WTC11 (cell line): ENCODE data around the gene CMC2. TPM values are rescaled to one million over a fixed set of nuclear protein-coding genes. Genes with fewer than 3 reads are reported as not detected.
A peak's percentile ranks its signal among the peaks of the same experiment; 100 is the strongest.

Experiments used
- ATAC-seq: fragments of 200-7000 bp; cut with Tn5 transposase; 2 replicates; pipeline ENCODE4 v1.10.0; 2021; ENCODE audit warnings: mild to moderate bottlenecking, moderate library complexity
- CTCF ChIA-PET: fragments of 300-600 bp; sonication (Branson Sonifier 250); formaldehyde crosslinking; loops from one replicate; lab custom pipeline; 2021; ENCODE audit warnings: antibody characterized with exemption; lab: Charles Lee
- POLR2A ChIA-PET: fragments of 350-600 bp; sonication (Branson Sonifier 250); formaldehyde crosslinking; loops from one replicate; lab custom pipeline; 2021; ENCODE audit warnings: antibody characterized with exemption; lab: Charles Lee
- DNase-seq: peaks from one replicate; pipeline ENCODE4 v3.0.0; 2021; ENCODE audit warnings: low spot score
- H3K27ac Mint-ChIP-seq: 2 replicates; pipeline ENCODE4 v1.8.0; 2021; ENCODE audit warnings: mixed read lengths
- H3K27me3 Mint-ChIP-seq: 2 replicates; pipeline ENCODE4 v1.8.0; 2021; ENCODE audit warnings: low read depth, mild to moderate bottlenecking, moderate library complexity, mixed read lengths
- H3K36me3 Mint-ChIP-seq: 2 replicates; pipeline ENCODE4 v1.8.0; 2021; ENCODE audit warnings: mixed read lengths
- H3K4me1 Mint-ChIP-seq: 2 replicates; pipeline ENCODE4 v1.8.0; 2022; ENCODE audit warnings: mixed read lengths
- H3K4me3 Mint-ChIP-seq: 2 replicates; pipeline ENCODE4 v1.8.0; 2021; ENCODE audit warnings: mild to moderate bottlenecking, moderate library complexity, mixed read lengths
- H3K9me3 Mint-ChIP-seq: 2 replicates; pipeline ENCODE4 v1.8.0; 2021; ENCODE audit warnings: mixed read lengths
- CREM ChIP-seq: sonication (generic); formaldehyde crosslinking; IDR thresholded peaks from 2 replicates; pipeline ENCODE4 v1.8.1; 2022; ENCODE audit warnings: mild to moderate bottlenecking, missing genetic modification reagents, moderate library complexity
- ETV6 ChIP-seq: sonication (generic); formaldehyde crosslinking; IDR thresholded peaks from 2 replicates; pipeline ENCODE4 v1.8.1; 2022; ENCODE audit warnings: mild to moderate bottlenecking, missing genetic modification reagents
- FOXP1 ChIP-seq: sonication (generic); formaldehyde crosslinking; IDR thresholded peaks from 2 replicates; pipeline ENCODE4 v1.8.0; 2022; ENCODE audit warnings: missing genetic modification reagents, mild to moderate bottlenecking, moderate library complexity, borderline replicate concordance
- GABPB1 ChIP-seq: sonication (generic); formaldehyde crosslinking; IDR thresholded peaks from 2 replicates; pipeline ENCODE4 v1.8.1; 2023; ENCODE audit warnings: mild to moderate bottlenecking, missing genetic modification reagents
- IRF2 ChIP-seq: sonication (generic); formaldehyde crosslinking; IDR thresholded peaks from 2 replicates; pipeline ENCODE4 v1.8.0; 2022; ENCODE audit warnings: low read depth, missing genetic modification reagents, borderline replicate concordance
- JAZF1 ChIP-seq: fragments of 250-450 bp; sonication (Bioruptor Pico); IDR thresholded peaks from 2 replicates; pipeline ENCODE4 v1.9.0; 2021; ENCODE audit warnings: moderate library complexity, mild to moderate bottlenecking, inconsistent platforms
- SMAD4 ChIP-seq: sonication (generic); formaldehyde crosslinking; IDR thresholded peaks from 2 replicates; pipeline ENCODE4 v1.8.0; 2022; ENCODE audit warnings: mild to moderate bottlenecking, missing genetic modification reagents
- TCF7 ChIP-seq: sonication (generic); formaldehyde crosslinking; IDR thresholded peaks from 2 replicates; pipeline ENCODE4 v1.8.0; 2022; ENCODE audit warnings: mild to moderate bottlenecking, low read depth, missing genetic modification reagents, moderate library complexity
- TEAD1 ChIP-seq: sonication (generic); formaldehyde crosslinking; IDR thresholded peaks from 2 replicates; pipeline ENCODE4 v1.8.0; 2022; ENCODE audit warnings: mild to moderate bottlenecking, missing genetic modification reagents
- ZNF219 ChIP-seq: sonication (generic); formaldehyde crosslinking; IDR thresholded peaks from 2 replicates; pipeline ENCODE4 v1.8.0; 2023; ENCODE audit warnings: missing genetic modification reagents, mild to moderate bottlenecking, borderline replicate concordance
- total RNA-seq: library from RNA; stranded (reverse); gene quantifications from 3 replicates; pipeline ENCODE4 v1.2.3, GENCODE V29; 2021
- TF ChIP-seq, protein P1 (sequence below): sonication (generic); formaldehyde crosslinking; IDR thresholded peaks from 2 replicates; pipeline ENCODE4 v1.8.0; 2023; ENCODE audit warnings: missing genetic modification reagents, mild to moderate bottlenecking, borderline replicate concordance
- TF ChIP-seq, protein P2 (sequence below): sonication (generic); formaldehyde crosslinking; conservative IDR thresholded peaks from 2 replicates; pipeline ENCODE4 v1.8.1; 2023; ENCODE audit warnings: mild to moderate bottlenecking, low read depth, missing genetic modification reagents, moderate library complexity
- TF ChIP-seq, protein P3 (sequence below): fragments of 250-450 bp; sonication (Bioruptor Pico); IDR thresholded peaks from 2 replicates; pipeline ENCODE4 v1.9.0; 2021; ENCODE audit warnings: mild to moderate bottlenecking
- TF ChIP-seq, protein P4 (sequence below): sonication (generic); formaldehyde crosslinking; IDR thresholded peaks from 2 replicates; pipeline ENCODE4 v1.8.1; 2023; ENCODE audit warnings: mild to moderate bottlenecking, moderate library complexity, missing genetic modification reagents
- TF ChIP-seq, protein P5 (sequence below): sonication (generic); formaldehyde crosslinking; IDR thresholded peaks from 2 replicates; pipeline ENCODE4 v1.8.1; 2022; ENCODE audit warnings: mild to moderate bottlenecking, moderate library complexity, missing genetic modification reagents

CMC2 gene
- total RNA-seq, 1 experiment from 2014 or later: 78.9 TPM

DNA sequence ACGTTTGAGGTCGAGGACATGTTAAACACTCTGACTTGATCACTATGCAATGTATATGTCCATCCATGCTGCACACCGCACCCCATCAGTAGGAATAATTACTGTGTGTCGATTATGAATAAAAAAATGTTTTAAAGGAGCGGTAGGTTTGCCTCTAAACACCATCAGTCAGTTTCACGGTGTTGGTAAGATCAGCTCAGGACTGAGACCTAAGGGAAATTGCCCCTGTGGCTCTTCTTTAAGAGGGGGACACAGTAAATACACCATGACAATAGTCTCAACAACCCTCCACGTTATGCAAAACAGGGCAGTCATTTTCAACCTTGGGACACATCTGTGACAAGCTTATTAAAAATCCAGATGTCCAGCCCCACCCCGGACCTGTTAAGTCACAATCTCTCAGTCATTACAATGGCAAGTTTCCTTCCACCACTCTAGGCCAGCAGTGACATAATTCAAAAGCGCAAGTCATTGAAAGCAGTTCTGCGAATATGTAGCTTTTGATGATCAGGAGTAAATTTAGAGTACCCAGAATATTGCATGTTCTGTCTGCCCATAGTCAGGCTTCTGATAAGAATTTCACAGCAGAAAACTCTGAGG lies 30.2 kb upstream of the CMC2 start (continued):
- TF ChIP-seq, protein P1, sequence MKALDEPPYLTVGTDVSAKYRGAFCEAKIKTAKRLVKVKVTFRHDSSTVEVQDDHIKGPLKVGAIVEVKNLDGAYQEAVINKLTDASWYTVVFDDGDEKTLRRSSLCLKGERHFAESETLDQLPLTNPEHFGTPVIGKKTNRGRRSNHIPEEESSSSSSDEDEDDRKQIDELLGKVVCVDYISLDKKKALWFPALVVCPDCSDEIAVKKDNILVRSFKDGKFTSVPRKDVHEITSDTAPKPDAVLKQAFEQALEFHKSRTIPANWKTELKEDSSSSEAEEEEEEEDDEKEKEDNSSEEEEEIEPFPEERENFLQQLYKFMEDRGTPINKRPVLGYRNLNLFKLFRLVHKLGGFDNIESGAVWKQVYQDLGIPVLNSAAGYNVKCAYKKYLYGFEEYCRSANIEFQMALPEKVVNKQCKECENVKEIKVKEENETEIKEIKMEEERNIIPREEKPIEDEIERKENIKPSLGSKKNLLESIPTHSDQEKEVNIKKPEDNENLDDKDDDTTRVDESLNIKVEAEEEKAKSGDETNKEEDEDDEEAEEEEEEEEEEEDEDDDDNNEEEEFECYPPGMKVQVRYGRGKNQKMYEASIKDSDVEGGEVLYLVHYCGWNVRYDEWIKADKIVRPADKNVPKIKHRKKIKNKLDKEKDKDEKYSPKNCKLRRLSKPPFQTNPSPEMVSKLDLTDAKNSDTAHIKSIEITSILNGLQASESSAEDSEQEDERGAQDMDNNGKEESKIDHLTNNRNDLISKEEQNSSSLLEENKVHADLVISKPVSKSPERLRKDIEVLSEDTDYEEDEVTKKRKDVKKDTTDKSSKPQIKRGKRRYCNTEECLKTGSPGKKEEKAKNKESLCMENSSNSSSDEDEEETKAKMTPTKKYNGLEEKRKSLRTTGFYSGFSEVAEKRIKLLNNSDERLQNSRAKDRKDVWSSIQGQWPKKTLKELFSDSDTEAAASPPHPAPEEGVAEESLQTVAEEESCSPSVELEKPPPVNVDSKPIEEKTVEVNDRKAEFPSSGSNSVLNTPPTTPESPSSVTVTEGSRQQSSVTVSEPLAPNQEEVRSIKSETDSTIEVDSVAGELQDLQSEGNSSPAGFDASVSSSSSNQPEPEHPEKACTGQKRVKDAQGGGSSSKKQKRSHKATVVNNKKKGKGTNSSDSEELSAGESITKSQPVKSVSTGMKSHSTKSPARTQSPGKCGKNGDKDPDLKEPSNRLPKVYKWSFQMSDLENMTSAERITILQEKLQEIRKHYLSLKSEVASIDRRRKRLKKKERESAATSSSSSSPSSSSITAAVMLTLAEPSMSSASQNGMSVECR (CRISPR knock-in tag): no peak
- TF ChIP-seq GABPB1: no peak
- TF ChIP-seq ETV6 (CRISPR knock-in tag): no peak
- TF ChIP-seq SMAD4 (CRISPR knock-in tag): no peak
- TF ChIP-seq, protein P2, sequence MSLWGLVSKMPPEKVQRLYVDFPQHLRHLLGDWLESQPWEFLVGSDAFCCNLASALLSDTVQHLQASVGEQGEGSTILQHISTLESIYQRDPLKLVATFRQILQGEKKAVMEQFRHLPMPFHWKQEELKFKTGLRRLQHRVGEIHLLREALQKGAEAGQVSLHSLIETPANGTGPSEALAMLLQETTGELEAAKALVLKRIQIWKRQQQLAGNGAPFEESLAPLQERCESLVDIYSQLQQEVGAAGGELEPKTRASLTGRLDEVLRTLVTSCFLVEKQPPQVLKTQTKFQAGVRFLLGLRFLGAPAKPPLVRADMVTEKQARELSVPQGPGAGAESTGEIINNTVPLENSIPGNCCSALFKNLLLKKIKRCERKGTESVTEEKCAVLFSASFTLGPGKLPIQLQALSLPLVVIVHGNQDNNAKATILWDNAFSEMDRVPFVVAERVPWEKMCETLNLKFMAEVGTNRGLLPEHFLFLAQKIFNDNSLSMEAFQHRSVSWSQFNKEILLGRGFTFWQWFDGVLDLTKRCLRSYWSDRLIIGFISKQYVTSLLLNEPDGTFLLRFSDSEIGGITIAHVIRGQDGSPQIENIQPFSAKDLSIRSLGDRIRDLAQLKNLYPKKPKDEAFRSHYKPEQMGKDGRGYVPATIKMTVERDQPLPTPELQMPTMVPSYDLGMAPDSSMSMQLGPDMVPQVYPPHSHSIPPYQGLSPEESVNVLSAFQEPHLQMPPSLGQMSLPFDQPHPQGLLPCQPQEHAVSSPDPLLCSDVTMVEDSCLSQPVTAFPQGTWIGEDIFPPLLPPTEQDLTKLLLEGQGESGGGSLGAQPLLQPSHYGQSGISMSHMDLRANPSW (CRISPR knock-in tag): no peak
- TF ChIP-seq, protein P3, sequence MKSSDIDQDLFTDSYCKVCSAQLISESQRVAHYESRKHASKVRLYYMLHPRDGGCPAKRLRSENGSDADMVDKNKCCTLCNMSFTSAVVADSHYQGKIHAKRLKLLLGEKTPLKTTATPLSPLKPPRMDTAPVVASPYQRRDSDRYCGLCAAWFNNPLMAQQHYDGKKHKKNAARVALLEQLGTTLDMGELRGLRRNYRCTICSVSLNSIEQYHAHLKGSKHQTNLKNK (CRISPR knock-in tag): no peak
- no peak for TF ChIP-seq ZNF219 (CRISPR knock-in tag)
- no peak for TF ChIP-seq TCF7 (CRISPR knock-in tag)

DNA sequence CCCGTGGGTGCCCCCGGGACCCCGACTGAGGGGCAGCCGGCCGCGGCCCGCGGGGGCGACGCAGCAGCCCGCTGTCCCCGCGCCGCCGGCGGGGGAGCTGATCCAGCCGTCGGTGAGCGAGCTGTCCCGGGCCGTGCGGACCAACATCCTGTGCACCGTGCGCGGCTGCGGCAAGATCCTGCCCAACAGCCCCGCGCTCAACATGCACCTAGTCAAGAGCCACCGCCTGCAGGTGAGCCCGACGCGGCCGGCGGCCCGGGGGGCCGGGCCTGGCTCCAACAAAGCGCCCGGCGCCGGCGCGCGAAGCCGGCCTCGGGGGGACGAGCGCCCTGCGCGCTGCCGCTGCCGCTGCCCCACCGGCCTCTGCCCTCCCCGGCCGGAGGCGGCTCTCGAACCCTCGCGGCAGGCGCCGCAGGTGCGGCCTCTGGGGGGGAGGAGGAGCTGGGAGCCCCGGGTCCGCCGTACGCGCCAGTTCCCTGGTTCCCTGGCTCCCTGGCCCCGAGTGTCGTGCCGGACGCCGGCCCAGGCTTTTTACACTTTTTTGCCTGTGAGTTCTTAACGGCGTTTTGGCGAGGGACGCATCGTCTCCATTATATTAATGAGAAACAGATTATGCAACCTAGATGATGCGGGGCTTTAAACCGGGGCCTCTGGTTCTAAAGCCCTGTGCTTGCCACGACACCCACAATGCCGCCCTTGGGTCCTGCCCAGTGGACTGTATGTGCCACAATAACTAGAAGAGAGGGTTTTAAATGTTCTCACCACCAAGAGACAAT lies 29.5 kb upstream of the CMC2 start:
- peak overlapping the region; percentile 83 for H3K4me3 Mint-ChIP-seq
- no peak for TF ChIP-seq JAZF1 (CRISPR knock-in tag)
- TF ChIP-seq TEAD1 (CRISPR knock-in tag): 0 out of 2 replicates have a peak, but pooled peaks have one; percentile 27
- TF ChIP-seq, protein P4, sequence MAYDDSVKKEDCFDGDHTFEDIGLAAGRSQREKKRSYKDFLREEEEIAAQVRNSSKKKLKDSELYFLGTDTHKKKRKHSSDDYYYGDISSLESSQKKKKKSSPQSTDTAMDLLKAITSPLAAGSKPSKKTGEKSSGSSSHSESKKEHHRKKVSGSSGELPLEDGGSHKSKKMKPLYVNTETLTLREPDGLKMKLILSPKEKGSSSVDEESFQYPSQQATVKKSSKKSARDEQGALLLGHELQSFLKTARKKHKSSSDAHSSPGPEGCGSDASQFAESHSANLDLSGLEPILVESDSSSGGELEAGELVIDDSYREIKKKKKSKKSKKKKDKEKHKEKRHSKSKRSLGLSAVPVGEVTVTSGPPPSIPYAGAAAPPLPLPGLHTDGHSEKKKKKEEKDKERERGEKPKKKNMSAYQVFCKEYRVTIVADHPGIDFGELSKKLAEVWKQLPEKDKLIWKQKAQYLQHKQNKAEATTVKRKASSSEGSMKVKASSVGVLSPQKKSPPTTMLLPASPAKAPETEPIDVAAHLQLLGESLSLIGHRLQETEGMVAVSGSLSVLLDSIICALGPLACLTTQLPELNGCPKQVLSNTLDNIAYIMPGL (CRISPR knock-in tag): peak; percentile 23; the same call in 1 of the 2 replicates
- TF ChIP-seq, protein P1 (CRISPR knock-in tag): 0 out of 2 replicates have a peak, but pooled peaks have one; percentile 27
- TF ChIP-seq FOXP1 (CRISPR knock-in tag): peak; percentile 49; the same call in 1 of the 2 replicates
- TF ChIP-seq, protein P5, sequence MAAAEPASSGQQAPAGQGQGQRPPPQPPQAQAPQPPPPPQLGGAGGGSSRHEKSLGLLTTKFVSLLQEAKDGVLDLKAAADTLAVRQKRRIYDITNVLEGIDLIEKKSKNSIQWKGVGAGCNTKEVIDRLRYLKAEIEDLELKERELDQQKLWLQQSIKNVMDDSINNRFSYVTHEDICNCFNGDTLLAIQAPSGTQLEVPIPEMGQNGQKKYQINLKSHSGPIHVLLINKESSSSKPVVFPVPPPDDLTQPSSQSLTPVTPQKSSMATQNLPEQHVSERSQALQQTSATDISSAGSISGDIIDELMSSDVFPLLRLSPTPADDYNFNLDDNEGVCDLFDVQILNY: 0 out of 2 replicates have a peak, but pooled peaks have one; percentile 18
- TF ChIP-seq CREM: 0 out of 2 replicates have a peak, but pooled peaks have one; percentile 4
- no peak for TF ChIP-seq IRF2
- peak overlapping the region; percentile 35; the same call in 1 of the 2 replicates for H3K27ac Mint-ChIP-seq
- ChIA-PET CTCF (interaction anchor here (0.5 to 4.4 kb wide), 49 partner anchors 10 to 704 kb away, joined by 3 to 68 read pairs (median 4); partner anchors contain the start of genes BCO1, C16orf46, CENPN and CMC2), POLR2A (interaction anchor here (0.6 to 1.3 kb wide), 3 partner anchors 29 to 50 kb away, joined by 4 to 5 read pairs (median 5); partner anchors contain the start of genes C16orf46, CENPN and CMC2)
- peak; percentile 62 for ATAC-seq
- DNase-seq: peak; percentile 54
- no peaks in the 10 kb centered on the region; the same call in 1 of the 2 replicates for H3K27me3 Mint-ChIP-seq
- H3K36me3 Mint-ChIP-seq: peaks cover 29% of the 10 kb centered on the region
- H3K9me3 Mint-ChIP-seq: peaks cover 16% of the 10 kb centered on the region
- peaks cover 11% of the 10 kb centered on the region for H3K4me1 Mint-ChIP-seq
